Skeletal muscle satellite cell (primary cell): Measurements from ENCODE around the gene CFAP54.

Source experiments
- H3K27me3 ChIP-seq: 2 replicates; pipeline ENCODE4 v1.7.0; 2013; ENCODE audit warnings: low read length; ENCODE audit not compliant: control insufficient read depth, insufficient read depth
- H3K36me3 ChIP-seq: 2 replicates; pipeline ENCODE4 v1.7.0; 2013; ENCODE audit warnings: mild to moderate bottlenecking, control low read depth, low read length; ENCODE audit not compliant: insufficient read depth
- H3K4me1 ChIP-seq: 2 replicates; pipeline ENCODE4 v1.7.0; 2013; ENCODE audit warnings: low read length; ENCODE audit not compliant: control insufficient read depth, insufficient read depth
- H3K4me2 ChIP-seq: 2 replicates; pipeline ENCODE4 v1.7.0; 2013; ENCODE audit warnings: mild to moderate bottlenecking, low read length
- H3K4me3 ChIP-seq: 2 replicates; pipeline ENCODE4 v1.7.0; 2013; ENCODE audit warnings: low read length
- H3K9ac ChIP-seq: 2 replicates; pipeline ENCODE4 v1.7.0; 2013; ENCODE audit warnings: mild to moderate bottlenecking, low read depth, low read length, moderate library complexity
- H3K9me3 ChIP-seq: replicated peaks from 2 replicates; pipeline ENCODE4 v1.7.0; 2013; ENCODE audit warnings: mild to moderate bottlenecking, control low read depth, low read length

The CFAP54 gene

DNA sequence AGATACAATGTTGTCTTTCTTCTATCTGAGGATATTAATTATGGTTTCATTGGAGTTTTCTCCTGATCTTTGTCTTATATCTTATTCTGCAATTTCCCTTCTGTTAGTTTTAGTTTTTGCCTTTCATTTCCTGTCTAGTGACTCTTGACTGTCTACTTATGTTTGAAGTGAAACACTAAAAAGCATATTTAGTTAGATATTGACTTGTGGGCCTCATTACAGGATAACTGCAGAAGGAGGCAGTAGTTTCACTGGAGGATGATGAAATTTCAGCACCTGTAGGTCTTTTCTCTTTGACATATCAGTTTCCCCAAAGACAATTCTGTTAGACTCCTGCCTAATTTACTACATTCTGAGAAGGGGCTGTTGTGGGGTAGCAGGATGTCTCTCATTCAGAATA is 320.1 kb downstream of the CFAP54 start:
- Histone ChIP-seq H3K27me3 (no peaks in the 10 kb centered on the region), H3K4me1 (peaks cover 10% of the 10 kb centered on the region), H3K9me3 (no peaks in the 10 kb centered on the region), H3K4me2 (no peak overlapping the region), H3K4me3 (no peak overlapping the region), H3K36me3 (no peaks in the 10 kb centered on the region), H3K9ac (no peak overlapping the region)

DNA sequence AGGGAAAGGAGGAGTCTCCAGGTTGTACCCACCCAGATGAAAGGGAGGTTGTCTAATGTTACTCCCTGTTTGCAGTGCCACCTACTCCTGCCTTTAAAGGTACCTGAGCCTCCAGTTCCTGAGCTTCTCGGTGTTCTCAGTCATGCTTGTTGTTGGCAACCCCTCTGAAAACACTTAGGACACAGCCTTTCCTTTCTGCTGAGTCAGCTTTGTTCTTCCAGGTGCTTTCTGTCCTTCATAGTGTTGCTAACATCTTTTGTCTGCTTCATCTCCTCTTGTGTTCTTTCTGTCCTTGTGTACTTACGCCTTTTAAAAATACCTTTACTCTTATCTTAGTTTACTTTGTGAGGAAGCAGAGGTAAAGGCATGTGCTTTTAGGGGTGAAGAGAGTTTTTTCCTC is 320.7 kb downstream of the CFAP54 start:
- Histone ChIP-seq H3K9me3 (no peaks in the 10 kb centered on the region), H3K9ac (no peak overlapping the region), H3K36me3 (no peaks in the 10 kb centered on the region), H3K4me2 (no peak overlapping the region), H3K27me3 (no peaks in the 10 kb centered on the region), H3K4me1 (peaks cover 10% of the 10 kb centered on the region), H3K4me3 (no peak overlapping the region)

- H3K4me3 ChIP-seq: no peak overlapping the region
- H3K9me3 ChIP-seq: no peaks in the 10 kb centered on the region
- H3K36me3 ChIP-seq: no peaks in the 10 kb centered on the region
- no peak overlapping the region for H3K9ac ChIP-seq
- peaks cover 10% of the 10 kb centered on the region for H3K4me1 ChIP-seq
- H3K4me2 ChIP-seq: no peak overlapping the region
- no peaks in the 10 kb centered on the region for H3K27me3 ChIP-seq
These were observed 321.1 kb downstream of the CFAP54 start for GRCh38 chr12:96810477-96810876.

GRCh38 chr12:96811083-96811482 is 321.7 kb downstream of the CFAP54 start:
- H3K4me1 ChIP-seq: peaks cover 10% of the 10 kb centered on the region
- H3K36me3 ChIP-seq: no peaks in the 10 kb centered on the region
- no peak overlapping the region for H3K4me3 ChIP-seq
- no peaks in the 10 kb centered on the region for H3K27me3 ChIP-seq
- no peak overlapping the region for H3K9ac ChIP-seq
- no peaks in the 10 kb centered on the region for H3K9me3 ChIP-seq
- no peak overlapping the region for H3K4me2 ChIP-seq

- H3K36me3 ChIP-seq: no peaks in the 10 kb centered on the region
- H3K9me3 ChIP-seq: no peaks in the 10 kb centered on the region
- H3K9ac ChIP-seq: no peak overlapping the region
- H3K4me2 ChIP-seq: no peak overlapping the region
- H3K27me3 ChIP-seq: no peaks in the 10 kb centered on the region
- H3K4me1 ChIP-seq: peaks cover 10% of the 10 kb centered on the region
- no peak overlapping the region for H3K4me3 ChIP-seq
These were observed 322.8 kb downstream of the CFAP54 start for GRCh38 chr12:96812153-96812552.

DNA sequence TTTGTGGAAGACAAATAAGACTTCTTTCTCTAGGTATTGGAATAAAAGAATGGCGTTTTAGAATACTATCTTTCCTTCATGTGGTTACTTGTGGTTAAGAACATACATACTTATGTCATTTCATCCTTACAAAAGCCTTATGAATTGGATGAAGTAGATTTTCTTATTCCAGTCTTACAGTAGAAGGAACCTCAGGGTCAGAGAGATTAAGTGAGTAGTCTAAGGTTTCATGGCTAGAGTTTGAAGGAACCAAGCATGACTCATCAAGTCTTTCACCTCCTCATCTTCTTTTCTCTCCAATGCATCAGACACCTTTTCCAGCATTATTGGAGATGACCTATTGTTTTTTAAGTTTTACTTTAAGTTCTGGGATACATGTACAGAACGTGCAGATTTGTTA is 324.8 kb downstream of the CFAP54 start:
- H3K4me3 ChIP-seq: no peak overlapping the region
- H3K36me3 ChIP-seq: no peaks in the 10 kb centered on the region
- H3K9ac ChIP-seq: no peak overlapping the region
- no peak overlapping the region for H3K4me2 ChIP-seq
- H3K4me1 ChIP-seq: peaks cover 10% of the 10 kb centered on the region
- no peaks in the 10 kb centered on the region for H3K27me3 ChIP-seq
- no peaks in the 10 kb centered on the region for H3K9me3 ChIP-seq

DNA sequence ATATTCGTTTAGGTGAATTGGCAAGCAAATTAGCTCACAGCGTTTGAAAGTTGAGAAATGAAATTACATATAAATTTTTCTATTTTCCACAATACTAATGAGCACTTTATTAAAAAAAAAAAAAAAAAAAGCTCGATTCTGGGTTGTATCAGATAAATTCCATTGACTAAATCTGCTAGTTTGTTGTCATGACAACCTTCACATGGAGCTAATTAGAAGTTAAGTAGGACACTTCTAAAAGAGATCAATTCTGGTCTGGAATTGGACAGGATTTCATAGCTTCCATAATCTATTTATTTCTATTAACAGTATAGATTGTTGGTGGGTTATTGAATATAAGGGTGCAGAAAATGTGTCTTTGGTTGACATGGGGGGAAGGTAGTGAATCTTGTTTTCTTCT is 332.2 kb downstream of the CFAP54 start:
- Histone ChIP-seq H3K36me3 (no peaks in the 10 kb centered on the region), H3K4me1 (no peaks in the 10 kb centered on the region), H3K9me3 (no peaks in the 10 kb centered on the region), H3K9ac (no peak overlapping the region), H3K4me3 (no peak overlapping the region), H3K4me2 (no peak overlapping the region), H3K27me3 (no peaks in the 10 kb centered on the region)

DNA sequence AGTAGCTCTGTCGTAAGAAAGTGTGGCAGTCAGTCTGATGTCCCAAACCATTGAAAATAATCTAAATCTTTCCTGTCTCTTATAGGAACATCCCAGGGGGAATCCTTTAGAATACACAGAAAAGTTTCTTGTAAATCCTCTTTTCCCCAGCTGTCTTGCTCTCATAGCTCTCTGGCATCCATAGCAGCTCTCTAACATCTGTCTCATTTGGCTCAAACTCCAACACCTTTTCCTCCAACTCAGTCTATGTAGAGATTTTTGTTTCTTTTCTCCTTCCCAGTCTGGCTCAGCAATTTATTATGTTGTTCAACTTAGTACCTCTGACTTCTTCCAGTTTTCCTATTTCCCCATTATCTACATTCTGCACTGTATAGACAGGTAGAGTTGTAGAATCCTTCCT is 333.3 kb downstream of the CFAP54 start:
- H3K9me3 ChIP-seq: no peaks in the 10 kb centered on the region
- H3K36me3 ChIP-seq: no peaks in the 10 kb centered on the region
- no peaks in the 10 kb centered on the region for H3K27me3 ChIP-seq
- H3K4me3 ChIP-seq: no peak overlapping the region
- no peaks in the 10 kb centered on the region for H3K4me1 ChIP-seq
- H3K4me2 ChIP-seq: no peak overlapping the region
- H3K9ac ChIP-seq: no peak overlapping the region

DNA sequence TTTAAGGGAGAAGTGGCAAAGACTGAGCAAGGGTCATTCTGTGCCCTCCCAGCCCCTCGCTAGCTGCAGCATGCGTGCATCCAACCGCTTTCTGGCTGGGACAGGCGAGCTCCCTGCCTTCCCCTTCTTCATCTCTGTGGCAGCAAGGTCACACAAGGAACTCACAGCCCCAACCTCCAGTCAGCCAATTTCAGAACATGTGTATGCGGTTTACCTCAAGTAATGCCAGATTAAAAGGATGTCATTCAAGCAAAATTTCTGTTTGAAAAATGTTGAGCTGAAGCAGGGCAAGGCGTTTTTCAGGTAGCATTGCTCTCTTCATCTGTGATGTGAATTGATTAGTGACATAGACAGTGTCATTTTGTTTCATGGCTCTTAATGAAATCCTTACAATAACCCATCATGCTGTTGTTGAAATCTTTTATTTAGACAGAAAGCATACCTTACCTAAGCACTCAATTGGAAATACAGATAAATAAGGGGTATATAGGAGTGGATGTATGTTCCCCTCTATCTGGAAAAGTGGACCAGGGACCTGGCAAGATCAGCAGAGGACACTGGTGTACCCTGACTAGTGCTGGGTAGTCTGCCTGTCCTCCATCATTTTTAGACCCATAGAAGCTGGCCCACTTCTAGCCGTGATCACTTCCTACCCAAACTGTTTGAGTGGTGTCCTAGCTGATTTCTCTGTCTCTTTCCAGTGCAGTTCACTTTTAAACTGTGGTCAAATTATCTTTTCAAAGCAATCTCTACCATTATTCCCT is 334.9 kb downstream of the CFAP54 start:
- Histone ChIP-seq H3K36me3 (no peaks in the 10 kb centered on the region), H3K4me3 (no peak overlapping the region), H3K9ac (no peak overlapping the region), H3K4me1 (no peaks in the 10 kb centered on the region), H3K27me3 (no peaks in the 10 kb centered on the region), H3K9me3 (no peaks in the 10 kb centered on the region), H3K4me2 (no peak overlapping the region)

- H3K4me1 ChIP-seq: no peaks in the 10 kb centered on the region
- H3K27me3 ChIP-seq: no peaks in the 10 kb centered on the region
- H3K9me3 ChIP-seq: no peaks in the 10 kb centered on the region
- H3K4me2 ChIP-seq: no peak overlapping the region
- no peaks in the 10 kb centered on the region for H3K36me3 ChIP-seq
- H3K9ac ChIP-seq: no peak overlapping the region
- no peak overlapping the region for H3K4me3 ChIP-seq
These were observed 335.5 kb downstream of the CFAP54 start for GRCh38 chr12:96824838-96825236.

DNA sequence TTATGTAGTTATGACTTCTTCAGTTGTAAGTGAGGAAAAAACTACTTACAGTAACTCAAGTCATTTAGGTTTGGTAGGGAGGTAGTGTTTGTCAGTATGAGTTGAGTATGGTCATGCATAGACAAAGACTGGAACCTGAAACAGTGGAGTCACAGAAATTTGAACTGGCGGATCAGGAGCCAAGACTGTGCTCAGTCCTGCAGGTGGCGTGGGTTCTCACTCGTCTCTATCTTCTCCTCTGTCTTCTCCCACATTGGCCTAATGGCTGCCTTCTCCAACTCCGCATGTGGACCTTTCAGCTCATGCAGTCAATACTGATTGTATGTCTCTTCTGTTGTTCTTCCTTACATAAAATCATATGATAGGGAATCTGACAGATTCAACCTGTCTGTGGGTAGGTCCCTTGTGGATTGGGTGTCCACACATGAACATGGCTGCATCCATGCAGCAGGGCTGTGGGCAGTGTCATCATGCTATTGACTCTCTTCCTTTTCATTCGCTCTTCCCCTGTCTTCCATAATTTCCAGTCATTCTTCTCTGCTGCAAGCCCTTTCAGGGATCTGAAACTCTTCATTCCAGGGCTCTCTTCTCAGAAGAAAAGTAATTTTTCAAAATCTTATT is 338.9 kb downstream of the CFAP54 start:
- Histone ChIP-seq H3K9ac (no peak overlapping the region), H3K36me3 (no peaks in the 10 kb centered on the region), H3K9me3 (no peaks in the 10 kb centered on the region)

DNA sequence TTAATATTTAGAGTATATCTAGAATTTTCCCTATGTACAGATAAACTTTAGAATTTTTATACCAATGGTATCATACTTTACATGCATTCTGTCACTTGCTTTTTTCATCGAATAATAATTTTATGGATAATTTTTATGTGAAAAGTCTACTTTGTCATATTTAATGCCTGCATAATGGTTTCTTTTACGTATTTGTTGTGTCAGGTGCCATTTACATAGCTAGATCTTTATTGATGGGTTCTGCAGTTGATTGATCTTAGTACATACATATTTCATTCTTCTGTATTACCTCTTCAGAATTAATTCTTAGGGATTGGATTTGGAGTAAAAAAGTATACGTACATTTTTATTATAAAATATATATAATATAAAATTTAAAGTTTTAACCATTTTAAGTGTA is 340.0 kb downstream of the CFAP54 start:
- H3K9me3 ChIP-seq: no peaks in the 10 kb centered on the region
- no peak overlapping the region for H3K4me2 ChIP-seq
- H3K27me3 ChIP-seq: no peaks in the 10 kb centered on the region
- no peaks in the 10 kb centered on the region for H3K4me1 ChIP-seq
- no peak overlapping the region for H3K4me3 ChIP-seq
- no peaks in the 10 kb centered on the region for H3K36me3 ChIP-seq
- H3K9ac ChIP-seq: no peak overlapping the region

More for the DNA sequence above, 338.9 kb downstream of the CFAP54 start:
- no peaks in the 10 kb centered on the region for H3K27me3 ChIP-seq
- no peaks in the 10 kb centered on the region for H3K4me1 ChIP-seq
- no peak overlapping the region for H3K4me3 ChIP-seq
- no peak overlapping the region for H3K4me2 ChIP-seq
